Measurements from ENCODE around the gene GLI1.
A peak's percentile ranks its signal among the peaks of the same experiment; 100 is the strongest.
"Not testable (repeated sequence)": the region's sequence is repeated elsewhere in the genome, so short reads cannot be mapped to it uniquely, and the experiment has no call there.

GLI1 gene

GRCh38 chr12:57441846-57442427, 17.6 kb upstream of the GLI1 start:
- DNase-seq: no peak

DNA sequence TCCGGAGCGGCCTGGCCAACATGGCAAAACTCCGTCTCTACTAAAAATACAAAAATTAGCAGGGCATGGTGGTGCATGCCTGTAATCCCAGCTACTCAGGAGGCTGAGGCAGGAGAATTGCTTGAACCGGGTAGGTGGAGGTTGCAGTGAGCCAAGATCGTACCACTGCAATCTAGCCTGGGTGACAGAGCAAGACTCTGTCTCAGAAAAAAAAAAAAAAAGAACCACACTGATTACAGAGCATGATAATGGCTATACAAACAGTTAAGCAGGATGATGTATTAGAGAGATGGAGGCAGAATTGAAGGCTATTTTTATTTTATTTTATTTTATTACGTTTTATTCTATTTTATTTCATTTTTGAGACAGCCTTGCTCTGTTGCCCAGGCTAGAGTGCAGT, 15.2 kb upstream of the GLI1 start:
- not testable (repeated sequence) for DNase-seq

DNA sequence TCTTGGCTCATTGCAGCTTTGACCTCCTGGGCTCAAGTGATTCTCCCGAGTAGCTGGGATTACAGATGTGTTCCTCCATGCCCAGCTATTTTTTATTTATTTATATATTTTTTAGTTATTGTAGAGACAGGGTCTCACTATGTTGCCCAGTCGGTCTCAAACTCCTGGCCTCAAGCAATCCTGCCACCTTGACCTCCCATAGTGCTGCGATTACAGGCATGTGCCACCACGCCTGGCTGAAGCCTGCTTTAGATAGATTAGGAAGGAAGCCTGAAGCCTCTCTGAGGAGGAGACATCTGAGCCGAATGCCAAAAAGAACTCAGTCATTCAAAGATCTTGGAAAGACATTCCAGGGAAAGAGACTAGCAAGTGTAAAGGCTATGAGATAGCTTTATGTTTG, 14.8 kb upstream of the GLI1 start:
- DNase-seq: no peak

- DNase-seq: no peak
These were observed 13.2 kb upstream of the GLI1 start for GRCh38 chr12:57446292-57446960.

DNA sequence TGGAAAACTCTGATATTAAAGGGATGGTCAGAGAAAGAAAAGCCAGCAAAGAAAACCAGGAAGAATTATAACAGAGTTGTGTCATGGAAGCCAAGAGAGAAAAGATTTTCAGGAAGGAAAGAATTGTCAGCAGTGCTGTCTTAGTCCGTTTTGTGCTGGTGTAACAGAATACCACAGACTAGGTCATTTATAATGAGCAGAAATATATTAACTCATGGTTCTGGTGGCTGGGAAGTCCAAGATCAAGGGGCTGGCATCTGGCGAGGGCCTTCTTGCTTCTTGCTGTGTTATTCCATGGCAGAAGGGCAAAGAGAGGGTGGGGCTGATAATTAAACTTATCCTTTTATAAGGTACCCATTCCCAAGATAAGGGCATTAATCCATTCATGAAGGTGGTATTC, 10.9 kb upstream of the GLI1 start:
- no peak for DNase-seq

- DNase-seq: no peak
These were observed 10.2 kb upstream of the GLI1 start for GRCh38 chr12:57449375-57449774.

DNA sequence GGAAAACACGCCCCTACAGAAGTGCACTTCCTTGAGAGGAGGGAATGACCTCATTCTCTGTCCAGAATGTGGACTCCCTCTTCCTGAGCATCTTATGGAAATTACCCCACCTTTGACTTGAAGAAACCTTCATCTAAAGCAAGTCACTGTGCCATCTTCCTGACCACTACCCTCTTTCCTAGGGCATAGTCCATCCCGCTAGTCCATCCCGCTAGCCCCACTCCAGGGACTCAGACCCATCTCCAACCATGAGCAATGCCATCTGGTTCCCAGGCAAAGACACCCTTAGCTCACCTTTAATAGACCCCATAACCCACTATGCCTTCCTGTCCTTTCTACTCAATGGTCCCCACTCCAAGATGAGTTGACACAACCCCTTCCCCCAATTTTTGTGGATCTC, 9.5 kb upstream of the GLI1 start:
- DNase-seq: no peak

GRCh38 chr12:57451233-57451778, 8.3 kb upstream of the GLI1 start:
- no peak for DNase-seq

- no peak for DNase-seq
These were observed 7.2 kb upstream of the GLI1 start for GRCh38 chr12:57452181-57452936.

GRCh38 chr12:57452937-57453509, 6.6 kb upstream of the GLI1 start:
- DNase-seq: peak; percentile 69

- no peak for DNase-seq
These were observed 5.4 kb upstream of the GLI1 start for GRCh38 chr12:57454213-57454565.

DNA sequence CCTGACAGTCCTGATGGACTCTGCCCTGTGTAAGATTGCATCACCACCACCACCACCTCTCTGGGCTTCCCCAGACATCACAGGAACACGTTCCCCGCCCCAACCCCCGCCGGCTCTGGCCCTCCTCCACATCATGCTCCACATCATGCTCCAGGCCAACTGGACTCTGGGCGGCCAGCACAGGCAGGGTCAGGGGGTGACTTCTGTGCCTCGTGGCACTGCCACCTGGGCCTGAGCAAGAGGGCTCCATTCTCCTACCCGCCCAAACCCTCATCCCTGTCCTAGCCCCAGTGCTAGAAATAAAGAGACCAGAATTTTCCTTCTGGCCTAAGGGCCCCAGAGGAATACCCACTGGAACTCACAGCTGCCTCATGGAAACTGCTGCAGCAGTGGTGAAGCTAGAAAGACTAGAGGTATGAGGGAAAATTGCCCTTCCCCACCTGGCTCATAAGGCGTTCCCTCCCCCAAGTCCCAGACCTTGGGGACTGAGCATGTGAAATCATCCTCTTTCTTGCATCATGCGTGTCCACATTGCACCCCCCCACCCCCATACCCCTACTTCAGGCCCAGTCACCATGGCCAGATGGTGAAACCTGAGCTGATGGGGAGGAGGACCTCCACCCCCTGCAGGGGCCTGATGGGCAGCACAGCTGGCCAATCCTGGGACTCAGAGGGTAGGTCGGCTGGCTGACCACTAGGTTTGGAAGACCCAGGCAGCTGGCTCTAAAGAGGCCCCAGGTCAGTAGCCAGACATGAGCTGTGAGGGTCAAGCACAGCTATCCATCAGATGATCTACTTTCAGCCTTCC, 4.8 kb upstream of the GLI1 start, which contains the start of gene INHBE:
TSS of gene INHBE (plus strand) at position 742 of the 808 bp plus-strand sequence. CDS start 230 bp downstream, outside the sequence.
- no peak for DNase-seq

GRCh38 chr12:57455374-57456144, 4.0 kb upstream of the GLI1 start:
- no peak for DNase-seq

GRCh38 chr12:57456145-57456700, 3.4 kb upstream of the GLI1 start:
- DNase-seq: peak; percentile 72

GRCh38 chr12:57456737-57457490, 2.7 kb upstream of the GLI1 start:
- no peak for DNase-seq

GRCh38 chr12:57458665-57459054, 925 bp upstream of the GLI1 start:
- DNase-seq: no peak

DNA sequence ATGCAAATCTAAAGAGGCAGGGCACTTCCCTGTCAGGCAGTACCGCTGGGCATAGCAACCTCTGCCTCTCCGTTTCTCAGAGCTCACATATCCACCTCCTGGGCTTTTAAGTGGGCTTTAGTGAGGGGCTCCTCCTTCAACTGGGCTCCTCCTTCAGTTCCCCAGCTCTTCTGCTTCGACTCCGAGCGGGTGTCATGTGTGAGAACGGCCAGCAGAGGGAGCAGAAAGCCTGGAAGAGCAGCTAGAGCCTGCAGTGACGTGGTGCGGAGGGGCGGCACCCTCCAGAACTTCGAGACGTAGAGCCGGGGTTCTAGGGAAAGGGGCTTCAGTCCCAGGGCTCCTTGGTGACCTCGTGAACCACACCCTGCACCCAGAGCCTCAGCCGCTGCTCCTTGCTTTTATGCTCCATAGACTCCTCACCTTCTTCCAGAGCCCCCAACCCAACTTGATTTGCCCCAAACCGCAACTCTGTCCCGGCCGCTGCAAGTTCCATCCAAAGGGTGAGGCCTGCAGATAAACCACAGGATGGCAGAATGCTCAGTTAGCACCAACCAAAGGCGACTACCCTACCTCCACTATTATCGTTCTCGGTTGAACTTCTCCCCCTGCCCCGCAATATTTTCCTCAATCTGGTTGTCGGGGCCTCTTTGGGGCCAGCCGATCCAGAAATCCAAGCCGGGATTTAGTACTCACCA, 383 bp upstream of the GLI1 start:
- peak; percentile 93 for DNase-seq

GRCh38 chr12:57460468-57460784, 841 bp downstream of the GLI1 start:
- DNase-seq: peak; percentile 62

GRCh38 chr12:57460841-57461275, 1.3 kb downstream of the GLI1 start:
- no peak for DNase-seq

- peak; percentile 28 for DNase-seq
These were observed 1.8 kb downstream of the GLI1 start for GRCh38 chr12:57461276-57461916.
